HepG2 (cell line): ENCODE measurements around the gene ETS2. TPM values are rescaled to one million over a fixed set of nuclear protein-coding genes. Genes with fewer than 3 reads are reported as not detected.

Experiments
- CAMTA2 ChIP-seq: sonication (generic); formaldehyde crosslinking; IDR thresholded peaks from 2 replicates; pipeline ENCODE4 v1.4.0; 2020; ENCODE audit warnings: mild to moderate bottlenecking, missing genetic modification reagents, borderline replicate concordance
- FLYWCH1 ChIP-seq: sonication (generic); formaldehyde crosslinking; IDR thresholded peaks from 2 replicates; pipeline ENCODE4 v1.8.1; 2023; ENCODE audit warnings: mild to moderate bottlenecking, missing genetic modification reagents
- FOXA1 ChIP-seq, 2 experiments: fragments of 450-650 bp in 1 of 2; sonication (generic) in 1 of 2; formaldehyde crosslinking in 1 of 2; IDR thresholded peaks; 2 replicates each; pipeline versions ENCODE4 v1.4.0 to v1.6.1; 2016 to 2020; ENCODE audit warnings: missing genetic modification reagents in 1 of 2
- FOXA3 ChIP-seq: IDR thresholded peaks from 2 replicates; pipeline ENCODE4 v1.6.1; 2016; ENCODE audit warnings: missing genetic modification reagents, missing compliant biosample characterization
- FOXK2 ChIP-seq: fragments of 450-650 bp; IDR thresholded peaks from 2 replicates; pipeline ENCODE4 v1.6.1; 2016
- IRF2 ChIP-seq: IDR thresholded peaks from 2 replicates; pipeline ENCODE4 v1.6.1; 2018; ENCODE audit warnings: missing genetic modification reagents, missing compliant biosample characterization
- MAFF ChIP-seq: IDR thresholded peaks from 2 replicates; pipeline ENCODE4 v1.6.1; 2011; ENCODE audit warnings: low read depth, low read length, improper control_type of control experiment
- NCOA2 ChIP-seq: sonication (generic); formaldehyde crosslinking; IDR thresholded peaks from 2 replicates; pipeline ENCODE4 v1.8.0; 2022; ENCODE audit warnings: inconsistent platforms
- SIX1 ChIP-seq: sonication (generic); formaldehyde crosslinking; IDR thresholded peaks from 2 replicates; pipeline ENCODE4 v1.4.0; 2020; ENCODE audit warnings: missing genetic modification reagents, borderline replicate concordance
- TBP ChIP-seq: sonication (generic); formaldehyde crosslinking; IDR thresholded peaks from 2 replicates; pipeline ENCODE4 v1.5.0; 2020; ENCODE audit warnings: missing genetic modification reagents
- TCF7 ChIP-seq: sonication (generic); IDR thresholded peaks from 2 replicates; pipeline ENCODE4 v1.6.1; 2016; ENCODE audit warnings: antibody characterized with exemption, low read depth
- TGIF2 ChIP-seq: IDR thresholded peaks from 2 replicates; pipeline ENCODE4 v1.6.1; 2016; ENCODE audit warnings: control low read depth, missing compliant biosample characterization
- ZBTB42 ChIP-seq: sonication (generic); formaldehyde crosslinking; IDR thresholded peaks from 2 replicates; pipeline ENCODE4 v1.5.0; 2020; ENCODE audit warnings: mild to moderate bottlenecking, missing genetic modification reagents
- ZFP1 ChIP-seq: IDR thresholded peaks from 2 replicates; pipeline ENCODE4 v1.6.1; 2016
- ZKSCAN8 ChIP-seq: IDR thresholded peaks from 2 replicates; pipeline ENCODE4 v1.6.1; 2016; ENCODE audit warnings: borderline replicate concordance, missing genetic modification reagents, missing compliant biosample characterization
- ZNF101 ChIP-seq: sonication (generic); formaldehyde crosslinking; IDR thresholded peaks from 2 replicates; pipeline ENCODE4 v1.4.0; 2020; ENCODE audit warnings: mild to moderate bottlenecking, low read depth, missing genetic modification reagents, borderline replicate concordance
- ZNF143 ChIP-seq: sonication (generic); formaldehyde crosslinking; IDR thresholded peaks from 2 replicates; pipeline ENCODE4 v1.4.0; 2020; ENCODE audit warnings: missing genetic modification reagents
- ZNF24 ChIP-seq: fragments of 450-650 bp; IDR thresholded peaks from 2 replicates; pipeline ENCODE4 v1.6.1; 2017; ENCODE audit warnings: antibody characterized with exemption, mild to moderate bottlenecking
- ZNF383 ChIP-seq: sonication (generic); formaldehyde crosslinking; IDR thresholded peaks from 2 replicates; pipeline ENCODE4 v1.4.0; 2020; ENCODE audit warnings: missing genetic modification reagents, mild to moderate bottlenecking, borderline replicate concordance
- polyA plus RNA-seq, 8 experiments: library from polyadenylated mRNA; depleted of rRNA in 3 of 8; stranded (reverse) in 7 of 8; unstranded in 1 of 8; fragments of >200 nt; fragmentation: Illumina TruSeq in 4 of 8; extraction: Trizol in 4 of 8; gene quantifications; 2 replicates each; pipeline versions ENCODE4 v1.2.1 to v1.2.3, GENCODE V29; 2011 to 2016; ENCODE audit warnings: low read depth in 4 of 8, missing spikeins in 1 of 8, mixed read lengths in 1 of 8; ENCODE audit not compliant: insufficient read depth in 1 of 8
- total RNA-seq, 5 experiments: library from RNA; depleted of rRNA; stranded (reverse); fragments of >200 nt; fragmentation: Illumina TruSeq; extraction: Trizol; gene quantifications; 2 replicates each; pipeline ENCODE4 v1.2.3, GENCODE V29; 2016; ENCODE audit warnings: low read depth in 1 of 5
- TF ChIP-seq, protein P1 (sequence below): sonication (generic); formaldehyde crosslinking; IDR thresholded peaks from 2 replicates; pipeline ENCODE4 v1.8.1; 2023; ENCODE audit warnings: mild to moderate bottlenecking, missing genetic modification reagents
- TF ChIP-seq, protein P2 (sequence below): sonication (generic); formaldehyde crosslinking; conservative IDR thresholded peaks from 2 replicates; pipeline ENCODE4 v1.4.0; 2020; ENCODE audit warnings: missing genetic modification reagents
- TF ChIP-seq, protein P3 (sequence below): sonication (generic); formaldehyde crosslinking; IDR thresholded peaks from 2 replicates; pipeline ENCODE4 v1.4.0; 2020; ENCODE audit warnings: missing genetic modification reagents
- TF ChIP-seq, protein P4 (sequence below): IDR thresholded peaks from 2 replicates; pipeline ENCODE4 v1.6.1; 2016; ENCODE audit warnings: mild to moderate bottlenecking

Gene ETS2
- total and polyA plus RNA-seq, 2 of the 13 experiments (the other 11 are each of a cell fraction or from before 2014, with no cell fraction given): 24.6 to 64.4 TPM

DNA sequence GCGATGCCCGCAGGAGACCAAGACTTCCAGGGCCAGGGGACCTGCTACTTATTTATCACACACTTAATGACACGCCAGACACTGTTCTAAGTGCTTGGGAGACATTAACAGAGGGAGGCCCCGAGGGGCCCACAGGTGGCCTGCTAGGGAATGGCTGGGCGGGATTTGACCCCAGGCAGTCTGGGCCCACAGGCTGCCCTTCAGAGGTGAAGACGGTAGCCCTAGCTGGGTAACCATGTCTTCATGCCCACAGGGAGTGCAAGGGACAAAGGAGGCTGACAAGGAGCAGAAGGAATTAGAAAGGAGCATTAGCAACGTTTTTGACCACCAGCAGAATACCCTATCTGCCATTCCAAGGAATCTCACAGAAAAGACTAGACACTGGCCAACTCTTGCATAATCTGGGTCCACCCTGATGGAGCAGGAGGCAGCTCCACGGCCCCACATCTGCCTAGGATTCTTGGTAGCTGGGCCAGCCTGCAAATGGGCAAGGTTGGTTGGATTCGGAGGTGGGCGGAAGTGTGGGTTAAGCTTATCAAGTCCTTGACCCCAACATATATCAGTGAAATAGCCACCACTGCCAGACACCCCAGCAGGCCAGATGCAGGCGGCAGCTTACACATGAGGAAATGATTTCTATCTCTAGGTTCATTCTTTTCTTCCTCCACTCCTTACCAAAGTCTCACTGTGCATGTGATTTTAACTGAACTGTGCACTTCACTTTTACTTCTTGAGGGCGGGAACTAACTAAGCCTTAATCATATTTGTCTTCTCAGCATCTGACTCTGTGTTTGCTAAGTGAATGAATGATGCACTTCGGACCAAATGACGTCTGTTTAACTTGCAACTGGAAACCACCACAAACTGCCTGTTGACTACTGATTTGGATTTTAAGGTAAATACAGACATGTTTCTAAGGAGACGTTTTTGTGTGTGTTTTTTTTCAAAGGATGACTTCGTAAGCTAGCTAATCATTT is 3.4 kb upstream of the ETS2 start (continued):
- TF ChIP-seq, protein P1, sequence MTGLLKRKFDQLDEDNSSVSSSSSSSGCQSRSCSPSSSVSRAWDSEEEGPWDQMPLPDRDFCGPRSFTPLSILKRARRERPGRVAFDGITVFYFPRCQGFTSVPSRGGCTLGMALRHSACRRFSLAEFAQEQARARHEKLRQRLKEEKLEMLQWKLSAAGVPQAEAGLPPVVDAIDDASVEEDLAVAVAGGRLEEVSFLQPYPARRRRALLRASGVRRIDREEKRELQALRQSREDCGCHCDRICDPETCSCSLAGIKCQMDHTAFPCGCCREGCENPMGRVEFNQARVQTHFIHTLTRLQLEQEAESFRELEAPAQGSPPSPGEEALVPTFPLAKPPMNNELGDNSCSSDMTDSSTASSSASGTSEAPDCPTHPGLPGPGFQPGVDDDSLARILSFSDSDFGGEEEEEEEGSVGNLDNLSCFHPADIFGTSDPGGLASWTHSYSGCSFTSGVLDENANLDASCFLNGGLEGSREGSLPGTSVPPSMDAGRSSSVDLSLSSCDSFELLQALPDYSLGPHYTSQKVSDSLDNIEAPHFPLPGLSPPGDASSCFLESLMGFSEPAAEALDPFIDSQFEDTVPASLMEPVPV (CRISPR knock-in tag): no peak
- TF ChIP-seq, protein P2, sequence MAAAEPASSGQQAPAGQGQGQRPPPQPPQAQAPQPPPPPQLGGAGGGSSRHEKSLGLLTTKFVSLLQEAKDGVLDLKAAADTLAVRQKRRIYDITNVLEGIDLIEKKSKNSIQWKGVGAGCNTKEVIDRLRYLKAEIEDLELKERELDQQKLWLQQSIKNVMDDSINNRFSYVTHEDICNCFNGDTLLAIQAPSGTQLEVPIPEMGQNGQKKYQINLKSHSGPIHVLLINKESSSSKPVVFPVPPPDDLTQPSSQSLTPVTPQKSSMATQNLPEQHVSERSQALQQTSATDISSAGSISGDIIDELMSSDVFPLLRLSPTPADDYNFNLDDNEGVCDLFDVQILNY (CRISPR knock-in tag): no peak
- TF ChIP-seq FOXA3 (CRISPR knock-in tag): peak; percentile 90
- no peak for TF ChIP-seq FLYWCH1
- TF ChIP-seq SIX1 (CRISPR knock-in tag): peak; percentile 100
- TF ChIP-seq ZBTB42 (CRISPR knock-in tag): no peak
- TF ChIP-seq ZKSCAN8 (CRISPR knock-in tag): no peak
- no peak for TF ChIP-seq ZNF143 (CRISPR knock-in tag)
- no peak; the same call in 1 of the 2 replicates for TF ChIP-seq TCF7
- TF ChIP-seq, protein P3, sequence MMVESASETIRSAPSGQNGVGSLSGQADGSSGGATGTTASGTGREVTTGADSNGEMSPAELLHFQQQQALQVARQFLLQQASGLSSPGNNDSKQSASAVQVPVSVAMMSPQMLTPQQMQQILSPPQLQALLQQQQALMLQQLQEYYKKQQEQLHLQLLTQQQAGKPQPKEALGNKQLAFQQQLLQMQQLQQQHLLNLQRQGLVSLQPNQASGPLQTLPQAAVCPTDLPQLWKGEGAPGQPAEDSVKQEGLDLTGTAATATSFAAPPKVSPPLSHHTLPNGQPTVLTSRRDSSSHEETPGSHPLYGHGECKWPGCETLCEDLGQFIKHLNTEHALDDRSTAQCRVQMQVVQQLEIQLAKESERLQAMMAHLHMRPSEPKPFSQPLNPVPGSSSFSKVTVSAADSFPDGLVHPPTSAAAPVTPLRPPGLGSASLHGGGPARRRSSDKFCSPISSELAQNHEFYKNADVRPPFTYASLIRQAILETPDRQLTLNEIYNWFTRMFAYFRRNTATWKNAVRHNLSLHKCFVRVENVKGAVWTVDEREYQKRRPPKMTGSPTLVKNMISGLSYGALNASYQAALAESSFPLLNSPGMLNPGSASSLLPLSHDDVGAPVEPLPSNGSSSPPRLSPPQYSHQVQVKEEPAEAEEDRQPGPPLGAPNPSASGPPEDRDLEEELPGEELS (CRISPR knock-in tag): peak; percentile 96
- no peak for TF ChIP-seq ZNF383 (CRISPR knock-in tag)
- peak; percentile 97 for TF ChIP-seq ZNF24
- TF ChIP-seq TGIF2: no peak
- TF ChIP-seq NCOA2 (CRISPR knock-in tag): peak; percentile 77
- no peak for TF ChIP-seq ZFP1 (CRISPR knock-in tag)
- TF ChIP-seq, protein P4, sequence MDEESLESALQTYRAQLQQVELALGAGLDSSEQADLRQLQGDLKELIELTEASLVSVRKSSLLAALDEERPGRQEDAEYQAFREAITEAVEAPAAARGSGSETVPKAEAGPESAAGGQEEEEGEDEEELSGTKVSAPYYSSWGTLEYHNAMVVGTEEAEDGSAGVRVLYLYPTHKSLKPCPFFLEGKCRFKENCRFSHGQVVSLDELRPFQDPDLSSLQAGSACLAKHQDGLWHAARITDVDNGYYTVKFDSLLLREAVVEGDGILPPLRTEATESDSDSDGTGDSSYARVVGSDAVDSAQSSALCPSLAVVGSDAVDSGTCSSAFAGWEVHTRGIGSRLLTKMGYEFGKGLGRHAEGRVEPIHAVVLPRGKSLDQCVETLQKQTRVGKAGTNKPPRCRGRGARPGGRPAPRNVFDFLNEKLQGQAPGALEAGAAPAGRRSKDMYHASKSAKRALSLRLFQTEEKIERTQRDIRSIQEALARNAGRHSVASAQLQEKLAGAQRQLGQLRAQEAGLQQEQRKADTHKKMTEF (CRISPR knock-in tag): peak; percentile 53; the same call in 1 of the 2 replicates
- TF ChIP-seq MAFF: peak; percentile 67
- no peak for TF ChIP-seq TBP (CRISPR knock-in tag)
- no peak for TF ChIP-seq CAMTA2
- TF ChIP-seq FOXA1 (IDR thresholded peaks at IDR 0.05): peak; percentile 86
- TF ChIP-seq FOXA1 (CRISPR knock-in tag; IDR thresholded peaks at IDR 0.05): peak; percentile 96
- peak; percentile 76 for TF ChIP-seq FOXK2
- TF ChIP-seq IRF2: peak; percentile 43; the same call in 1 of the 2 replicates
- no peak for TF ChIP-seq ZNF101
